Activated CD4-positive, alpha-beta T cell treated with anti-CD3 and anti-CD28 coated beads, Interleukin-2, amount 50 U/mL, for 48 hours (primary cell): ENCODE measurements around the gene VWA3B.

Source experiments
- DNase-seq, 2 experiments: peaks; one replicate each; pipeline ENCODE4 v3.0.0-alpha.2; 2020

Gene VWA3B

GRCh38 chr2:98180456-98180855, 93.5 kb downstream of the VWA3B start:
- no peak for DNase-seq

- no peak for DNase-seq
Measured at GRCh38 chr2:98181346-98181745, 94.4 kb downstream of the VWA3B start.

DNA sequence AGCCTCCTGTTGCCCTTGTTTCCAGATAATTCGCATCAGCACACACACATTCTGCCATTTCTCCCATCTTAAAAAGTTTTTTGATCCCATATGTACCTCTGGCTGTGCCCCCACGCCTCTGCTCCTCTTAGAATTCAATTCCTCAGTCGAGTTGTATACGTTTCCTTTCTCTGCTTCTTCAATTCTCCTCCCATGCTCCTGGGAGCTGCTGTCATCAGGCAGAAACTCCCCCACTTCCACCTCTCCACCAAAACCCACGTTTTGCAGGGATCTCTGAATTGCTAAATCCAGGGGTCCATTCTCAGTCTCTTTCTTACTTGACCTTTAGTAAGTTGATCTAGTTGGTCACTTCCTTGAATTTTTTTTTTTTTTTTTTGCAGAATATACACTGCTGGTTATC, 98.8 kb downstream of the VWA3B start:
- DNase-seq, result no peak

- no peak for DNase-seq
Measured at GRCh38 chr2:98187194-98187593, 100.2 kb downstream of the VWA3B start.

GRCh38 chr2:98188351-98189046, 101.5 kb downstream of the VWA3B start:
- DNase-seq, result no peak

DNA sequence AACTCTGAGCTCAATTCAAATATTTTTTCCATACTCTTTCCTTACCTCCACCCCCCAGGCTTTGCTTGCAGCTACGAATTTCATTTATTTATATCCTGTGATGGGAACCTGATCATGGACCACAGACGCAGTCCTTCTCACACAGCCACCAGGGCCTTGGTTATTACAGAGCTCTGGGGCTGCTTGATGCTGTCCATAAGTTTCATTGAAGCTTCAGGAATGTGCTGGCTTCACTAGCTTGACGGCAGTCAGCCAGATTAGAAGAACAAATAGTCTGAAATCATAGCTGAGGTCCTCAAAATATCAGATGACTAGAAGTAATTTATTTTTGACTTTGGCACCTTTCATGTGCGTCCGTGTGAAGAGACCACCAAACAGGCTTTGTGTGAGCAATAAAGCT, 104.9 kb downstream of the VWA3B start:
- DNase-seq, result no peak

GRCh38 chr2:98201576-98201975, 114.6 kb downstream of the VWA3B start:
- DNase-seq, result no peak

- DNase-seq, result no peak
Measured at GRCh38 chr2:98205889-98206288, 118.9 kb downstream of the VWA3B start.

- no peak for DNase-seq
Measured at GRCh38 chr2:98212092-98213000, 125.4 kb downstream of the VWA3B start.

GRCh38 chr2:98216616-98217015, 129.6 kb downstream of the VWA3B start:
- DNase-seq, result no peak

GRCh38 chr2:98219152-98219551, 132.2 kb downstream of the VWA3B start:
- no peak for DNase-seq

DNA sequence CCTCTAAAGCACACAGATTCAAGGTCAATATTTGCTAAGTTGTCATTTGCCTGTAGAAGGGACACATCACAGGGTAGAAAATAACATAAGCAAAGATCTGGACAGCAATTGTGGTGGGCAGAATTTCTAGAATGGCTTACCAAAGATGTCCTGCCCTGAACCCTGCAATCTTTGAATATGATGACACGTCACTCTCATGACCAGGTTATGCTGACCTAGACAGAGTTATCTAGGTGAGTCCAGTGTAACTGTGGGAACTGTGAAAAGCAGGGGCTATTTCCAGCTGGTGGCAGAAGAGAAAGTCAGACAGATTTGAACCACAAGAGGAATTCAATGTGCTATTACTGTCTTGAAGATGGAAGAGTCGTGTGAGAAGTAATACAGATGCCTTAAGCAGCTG, 147.0 kb downstream of the VWA3B start:
- DNase-seq, result no peak

DNA sequence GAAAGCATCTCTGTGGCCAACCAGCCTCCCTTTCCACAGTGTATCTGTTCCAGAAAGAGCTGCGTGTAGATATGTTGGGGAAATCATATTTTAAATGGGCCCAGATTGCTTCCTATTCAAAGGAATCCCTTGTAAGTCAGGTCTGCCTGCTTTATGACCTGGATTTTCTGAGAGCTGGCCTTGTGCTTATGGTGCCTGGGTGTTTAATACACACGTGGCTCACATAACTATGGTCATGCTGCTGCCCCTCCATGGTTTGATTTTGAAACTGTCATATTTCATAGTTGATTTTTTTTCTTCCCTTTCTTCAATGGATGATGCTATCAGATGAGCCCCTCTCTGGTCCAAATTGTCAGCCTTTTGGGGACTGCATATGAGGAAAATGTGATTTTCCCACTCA, 147.8 kb downstream of the VWA3B start:
- DNase-seq, result no peak

DNA sequence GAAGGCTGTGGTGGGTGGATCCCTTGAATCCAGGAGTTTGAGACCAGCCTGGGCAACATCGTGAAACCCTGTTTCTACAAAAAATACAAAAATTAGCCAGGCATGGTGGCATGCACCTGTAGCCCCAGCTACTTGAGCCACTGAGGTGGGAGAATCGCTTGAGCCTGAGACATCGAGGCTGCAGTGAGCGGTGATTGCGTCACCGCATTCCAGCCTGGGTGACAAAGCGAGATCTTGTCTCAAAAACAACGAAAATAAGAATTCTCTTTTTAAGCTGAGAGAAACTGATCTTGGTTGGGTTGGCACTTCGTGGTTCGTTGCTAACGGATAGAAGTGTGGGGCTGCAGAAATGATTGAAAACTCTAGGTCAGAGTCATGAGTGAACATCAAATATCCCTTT, 150.0 kb downstream of the VWA3B start:
- no peak for DNase-seq

GRCh38 chr2:98240786-98241398, 153.9 kb downstream of the VWA3B start:
- DNase-seq, result no peak

DNA sequence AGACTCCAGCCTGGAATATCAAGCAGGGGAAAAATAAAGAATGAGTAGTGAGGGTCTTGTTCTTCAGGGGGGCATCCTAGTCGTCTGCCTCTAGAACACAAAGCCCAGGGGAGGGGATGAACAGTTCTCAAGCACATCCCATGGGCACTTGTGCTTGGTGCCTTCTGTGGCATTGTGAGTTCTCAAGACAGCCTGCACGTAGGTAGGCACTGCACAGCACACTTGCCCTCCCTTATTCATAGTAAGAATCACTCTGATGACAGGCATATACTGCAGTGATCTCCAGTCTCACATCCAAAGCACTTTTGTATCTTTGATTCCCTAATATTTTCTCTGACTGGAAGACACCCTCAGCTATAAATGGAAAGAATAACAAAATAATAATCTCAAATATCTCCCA, 154.6 kb downstream of the VWA3B start:
- DNase-seq, result no peak

- no peak for DNase-seq
Measured at GRCh38 chr2:98242003-98242402, 155.0 kb downstream of the VWA3B start.

GRCh38 chr2:98245491-98245890, 158.5 kb downstream of the VWA3B start:
- no peak for DNase-seq

DNA sequence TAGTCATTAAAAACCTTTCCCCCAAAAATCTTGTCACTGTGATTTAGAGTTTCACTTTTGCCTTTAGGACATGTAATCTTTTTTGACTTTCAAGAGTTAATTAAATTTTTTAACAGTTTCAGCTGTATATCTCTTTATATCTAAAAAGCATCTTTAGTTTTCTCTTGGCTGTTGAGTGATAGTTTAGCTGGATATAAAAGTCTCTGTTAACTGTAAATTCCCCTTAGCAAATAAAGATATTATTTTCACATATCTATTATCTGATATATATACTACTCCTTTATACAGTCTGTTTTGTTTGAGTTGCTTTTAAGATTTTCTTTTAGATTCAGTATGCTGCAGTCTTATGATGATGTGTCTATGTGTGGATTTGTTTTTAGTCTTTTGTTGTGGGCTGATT, 160.4 kb downstream of the VWA3B start:
- DNase-seq, result no peak

DNA sequence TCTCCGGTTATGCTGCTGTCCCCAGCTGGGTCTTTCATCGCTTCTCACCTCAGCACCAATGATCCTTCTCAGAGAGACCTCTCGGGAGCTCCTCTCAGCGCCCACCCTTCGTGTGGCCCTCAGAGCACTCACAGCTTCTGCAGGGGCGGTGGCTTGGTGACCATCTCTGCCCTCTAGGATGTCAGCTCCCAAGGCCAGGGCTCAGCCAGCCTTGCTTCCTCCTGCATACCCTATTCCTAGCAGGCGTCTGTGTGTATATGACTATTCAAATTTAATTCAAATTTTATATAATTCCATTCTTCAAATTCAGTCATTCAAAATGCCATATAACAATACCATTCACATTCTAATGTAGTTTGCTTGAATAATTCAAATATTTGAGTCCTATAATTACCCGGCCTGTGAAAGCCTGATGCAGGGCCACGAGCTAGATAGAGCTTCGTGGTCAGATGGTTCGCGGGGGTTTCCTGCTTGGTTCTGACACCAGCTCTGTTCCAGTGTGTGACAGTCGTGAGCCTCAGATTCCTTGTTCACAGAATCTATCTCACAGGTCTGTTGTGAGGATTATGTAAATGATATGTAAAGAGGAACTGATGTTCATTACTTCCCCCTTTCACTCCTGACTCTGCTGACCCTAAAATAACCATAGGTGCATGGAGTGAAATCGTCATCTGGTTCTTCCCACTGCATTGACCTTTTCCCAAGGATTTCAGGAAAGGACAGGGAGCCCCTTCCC, 165.2 kb downstream of the VWA3B start:
- DNase-seq, result no peak

DNA sequence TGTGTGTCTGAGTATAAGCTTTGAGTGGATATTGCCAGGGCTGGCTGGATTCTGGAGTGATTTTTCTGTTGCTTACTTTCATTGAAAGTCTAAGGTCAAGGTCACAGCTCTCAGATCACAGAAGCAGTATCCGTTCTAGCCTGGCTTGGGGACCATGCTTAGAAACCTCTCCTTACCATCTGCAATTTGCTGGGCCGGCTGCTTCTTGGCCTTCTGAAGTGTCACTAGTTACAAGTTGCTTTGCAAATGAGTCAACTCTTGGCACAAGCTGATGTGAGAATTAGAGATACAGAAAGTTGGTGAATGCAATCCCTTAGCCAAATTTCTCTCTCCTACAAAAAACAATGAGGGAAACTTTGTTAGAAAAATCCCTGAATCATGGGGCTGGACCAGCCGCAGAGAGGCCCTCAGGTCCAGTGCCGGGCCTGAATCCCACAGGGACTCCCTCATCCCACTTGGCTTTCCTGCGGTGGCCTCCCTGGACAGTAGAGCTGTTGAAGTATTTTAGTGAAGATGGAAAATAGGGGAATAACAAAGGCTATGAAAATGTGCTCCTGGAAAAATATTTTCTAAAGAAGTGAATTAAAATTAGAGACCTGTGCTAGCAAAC, 166.6 kb downstream of the VWA3B start:
- DNase-seq, result no peak

DNA sequence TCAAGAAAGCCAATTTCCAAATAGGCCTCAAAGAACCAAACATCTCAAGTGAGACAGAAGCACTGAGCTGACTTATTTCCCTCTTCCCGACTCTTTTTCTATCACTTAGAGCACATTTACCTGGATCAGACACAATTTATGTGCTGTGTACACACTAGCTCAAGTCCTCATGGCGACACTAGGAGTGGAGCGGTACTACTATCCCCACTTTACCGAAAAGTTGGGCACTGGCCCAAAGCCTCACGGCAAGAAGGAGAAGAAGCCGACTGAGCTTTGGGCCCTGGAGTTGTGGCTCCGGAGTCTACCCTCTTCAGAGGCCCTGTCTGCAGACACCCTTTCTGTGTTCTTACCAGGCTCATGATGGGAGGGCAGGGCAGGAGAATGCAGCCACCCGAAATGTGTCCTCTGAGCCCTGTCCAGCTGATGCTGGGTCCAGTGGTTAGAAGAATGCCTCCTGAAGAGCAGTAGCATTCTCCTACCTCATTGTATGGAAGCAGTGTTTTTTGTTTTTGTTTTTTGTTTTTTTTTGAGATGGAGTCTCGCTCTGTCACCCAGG, 167.6 kb downstream of the VWA3B start:
- DNase-seq, result no peak
